SU-DHL-6 (cell line): ENCODE results near the gene AGTRAP.

ENCODE experiments used
- H2AFZ ChIP-seq: fragments of 200-600 bp; sonication (generic); 2 replicates; pipeline ENCODE4 v1.6.1; 2014; ENCODE audit warnings: low read depth, mild to moderate bottlenecking, moderate library complexity, mixed read lengths, antibody characterized with exemption, low read length; ENCODE audit not compliant: severe bottlenecking
- H3F3A ChIP-seq: fragments of 200-600 bp; shearing (Covaris generic); 2 replicates; pipeline ENCODE4 v1.6.0; 2016; ENCODE audit warnings: antibody characterized with exemption, mild to moderate bottlenecking; ENCODE audit not compliant: insufficient read depth
- H3K27ac ChIP-seq: fragments of 200-600 bp; sonication (generic); 2 replicates; pipeline ENCODE4 v1.5.1; 2016; ENCODE audit warnings: low read depth, mild to moderate bottlenecking, low read length, moderate library complexity, mixed read lengths
- H3K27me3 ChIP-seq: fragments of 200-600 bp; sonication (generic), shearing (Covaris generic); 2 replicates; pipeline ENCODE4 v1.6.0; 2014; ENCODE audit warnings: mild to moderate bottlenecking, low read length
- H3K36me3 ChIP-seq: fragments of 200-600 bp; sonication (generic); 2 replicates; pipeline ENCODE4 v1.6.1; 2014; ENCODE audit warnings: mild to moderate bottlenecking, low read length, mixed read lengths
- H3K4me2 ChIP-seq: fragments of 300-600, 200-600 bp; shearing (Covaris generic), sonication (generic); 2 replicates; pipeline ENCODE4 v1.6.0; 2014; ENCODE audit warnings: low read length, low read depth, mild to moderate bottlenecking; ENCODE audit not compliant: poor library complexity, severe bottlenecking
- H3K4me3 ChIP-seq: fragments of 200-600 bp; sonication (generic); 2 replicates; pipeline ENCODE4 v1.5.1; 2014; ENCODE audit warnings: antibody characterized with exemption, low read length, mild to moderate bottlenecking, mixed read lengths; ENCODE audit not compliant: insufficient read depth, poor library complexity, severe bottlenecking
- H3K79me2 ChIP-seq: fragments of 200-600 bp; sonication (generic); 2 replicates; pipeline ENCODE4 v1.6.1; 2014; ENCODE audit warnings: mild to moderate bottlenecking, low read length, moderate library complexity; ENCODE audit not compliant: insufficient read depth
- H3K9ac ChIP-seq: fragments of 200-600 bp; sonication (generic); 2 replicates; pipeline ENCODE4 v1.7.0; 2014; ENCODE audit warnings: mild to moderate bottlenecking, low read length
- H3K9me2 ChIP-seq: fragments of 200-600 bp; sonication (generic); replicated peaks from 2 replicates; pipeline ENCODE4 v1.6.1; 2014; ENCODE audit warnings: low read length; ENCODE audit not compliant: insufficient read depth
- H3K9me3 ChIP-seq: fragments of 200-600 bp; sonication (generic); 2 replicates; pipeline ENCODE4 v1.6.1; 2014; ENCODE audit warnings: low read length, mixed read lengths; ENCODE audit not compliant: insufficient read depth
- H4K20me1 ChIP-seq: fragments of 200-600 bp; sonication (generic); 2 replicates; pipeline ENCODE4 v1.6.1; 2014; ENCODE audit warnings: low read depth, mild to moderate bottlenecking, antibody characterized with exemption, low read length, moderate library complexity, mixed read lengths
- EZH2phosphoT487 ChIP-seq: fragments of 200-600 bp; sonication (generic), shearing (Covaris generic); conservative IDR thresholded peaks from 2 replicates; pipeline ENCODE4 v1.6.1; 2018; ENCODE audit warnings: mild to moderate bottlenecking, antibody characterized with exemption, low read length, moderate library complexity, mixed read lengths
- TF ChIP-seq, protein P1 (sequence below): fragments of 200-600 bp; sonication (generic); IDR thresholded peaks from one replicate; pipeline ENCODE4 v1.5.1; 2017; ENCODE audit warnings: antibody characterized with exemption, mild to moderate bottlenecking, low read length, moderate library complexity; ENCODE audit not compliant: insufficient read depth, poor library complexity, severe bottlenecking

The AGTRAP gene

DNA sequence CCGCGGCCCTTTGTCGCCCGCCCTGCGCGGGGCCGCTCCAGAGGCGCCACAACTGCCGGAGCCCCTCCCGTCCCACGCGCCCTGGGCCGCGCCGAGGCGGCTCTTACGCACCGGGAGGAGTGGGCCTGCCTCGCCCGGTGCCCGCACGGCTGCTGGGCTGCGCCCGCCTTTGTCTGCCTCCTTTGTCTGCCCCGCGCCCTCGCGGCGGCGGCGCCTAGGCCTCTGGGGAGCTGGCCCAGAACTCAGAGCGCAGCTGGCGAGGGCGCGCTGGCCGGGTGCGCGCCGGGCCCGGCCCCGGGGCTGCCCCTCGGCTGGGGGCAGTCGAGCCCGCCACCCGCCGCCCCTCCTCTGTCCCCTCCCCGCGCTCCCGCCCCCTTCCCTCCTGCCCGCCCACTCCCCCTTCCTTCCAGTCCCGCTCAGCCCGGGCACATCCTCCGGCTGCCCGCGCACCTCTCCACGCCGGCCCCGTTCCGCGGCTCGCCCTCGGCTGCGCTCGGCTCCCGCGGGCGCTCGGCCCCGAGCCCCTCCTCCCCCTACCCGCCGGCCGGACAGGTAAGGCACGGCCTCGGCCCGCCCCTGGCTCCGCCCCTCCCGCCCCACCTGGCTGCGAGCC is 44.5 kb upstream of the AGTRAP start, which contains the start of gene DRAXIN:
TSS of gene DRAXIN (plus strand) at position 409 of the 613 bp plus-strand sequence. CDS start 14,549 bp downstream, outside the sequence.
- TF ChIP-seq EZH2phosphoT487 = no peak
- TF ChIP-seq, protein P1, sequence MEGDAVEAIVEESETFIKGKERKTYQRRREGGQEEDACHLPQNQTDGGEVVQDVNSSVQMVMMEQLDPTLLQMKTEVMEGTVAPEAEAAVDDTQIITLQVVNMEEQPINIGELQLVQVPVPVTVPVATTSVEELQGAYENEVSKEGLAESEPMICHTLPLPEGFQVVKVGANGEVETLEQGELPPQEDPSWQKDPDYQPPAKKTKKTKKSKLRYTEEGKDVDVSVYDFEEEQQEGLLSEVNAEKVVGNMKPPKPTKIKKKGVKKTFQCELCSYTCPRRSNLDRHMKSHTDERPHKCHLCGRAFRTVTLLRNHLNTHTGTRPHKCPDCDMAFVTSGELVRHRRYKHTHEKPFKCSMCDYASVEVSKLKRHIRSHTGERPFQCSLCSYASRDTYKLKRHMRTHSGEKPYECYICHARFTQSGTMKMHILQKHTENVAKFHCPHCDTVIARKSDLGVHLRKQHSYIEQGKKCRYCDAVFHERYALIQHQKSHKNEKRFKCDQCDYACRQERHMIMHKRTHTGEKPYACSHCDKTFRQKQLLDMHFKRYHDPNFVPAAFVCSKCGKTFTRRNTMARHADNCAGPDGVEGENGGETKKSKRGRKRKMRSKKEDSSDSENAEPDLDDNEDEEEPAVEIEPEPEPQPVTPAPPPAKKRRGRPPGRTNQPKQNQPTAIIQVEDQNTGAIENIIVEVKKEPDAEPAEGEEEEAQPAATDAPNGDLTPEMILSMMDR = no peak
- no peak within 1 kb of the TSS for H3K27ac ChIP-seq
- H3K79me2 ChIP-seq = no peaks in the 10 kb centered on the region
- no peak within 1 kb of the TSS for H3K4me2 ChIP-seq
- no peaks in the 10 kb centered on the region for H3F3A ChIP-seq
- no peaks in the 10 kb centered on the region for H3K27me3 ChIP-seq
- no peak within 1 kb of the TSS for H3K9ac ChIP-seq
- H4K20me1 ChIP-seq = no peaks in the 10 kb centered on the region
- H3K4me3 ChIP-seq = no peak within 1 kb of the TSS
- H3K9me2 ChIP-seq = no peaks in the 10 kb centered on the region
- no peak within 1 kb of the TSS for H2AFZ ChIP-seq
- no peaks in the 10 kb centered on the region for H3K36me3 ChIP-seq
- H3K9me3 ChIP-seq = no peaks in the 10 kb centered on the region

GRCh38 chr1:11691928-11692711 is 43.8 kb upstream of the AGTRAP start:
- Histone ChIP-seq H3K79me2 (no peaks in the 10 kb centered on the region), H3K36me3 (no peaks in the 10 kb centered on the region)

DNA sequence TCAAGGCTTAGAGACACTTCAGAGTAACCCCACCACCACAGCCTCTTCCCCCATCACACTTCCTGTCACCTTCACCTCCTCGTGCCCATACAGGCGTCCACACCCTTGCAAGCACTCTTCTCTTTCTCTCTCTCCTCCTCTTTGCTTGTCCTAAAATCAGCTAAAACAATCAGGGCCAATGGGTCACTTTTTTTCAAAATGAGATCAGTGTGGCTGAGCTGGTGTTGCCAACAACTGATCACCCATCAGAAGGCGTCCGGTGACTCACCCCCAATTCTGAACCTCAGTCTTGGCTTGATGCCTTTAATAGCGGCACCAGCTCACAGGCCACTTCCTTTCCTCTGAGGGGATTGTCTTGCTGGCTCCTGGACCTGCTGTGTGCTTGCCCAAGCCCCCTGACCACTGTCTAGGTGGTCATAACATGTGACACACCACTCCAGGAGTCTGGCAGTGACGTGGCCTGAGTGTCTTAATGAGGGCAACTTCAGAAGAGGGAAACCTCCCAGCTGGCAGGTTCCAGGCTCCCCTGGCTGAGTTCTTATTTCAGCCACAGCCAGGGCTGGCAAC is 42.8 kb upstream of the AGTRAP start:
- Histone ChIP-seq H3K79me2 (no peaks in the 10 kb centered on the region), H3K9me3 (no peaks in the 10 kb centered on the region), H4K20me1 (no peaks in the 10 kb centered on the region), H3K27me3 (no peaks in the 10 kb centered on the region), H2AFZ (no peak overlapping the region), H3K9me2 (no peaks in the 10 kb centered on the region), H3K9ac (no peak overlapping the region), H3K27ac (no peak overlapping the region), H3K4me2 (no peak overlapping the region), H3K4me3 (no peak overlapping the region), H3K36me3 (no peaks in the 10 kb centered on the region), H3F3A (no peaks in the 10 kb centered on the region)
- no peak for TF ChIP-seq EZH2phosphoT487
- TF ChIP-seq, protein P1 = no peak

More at GRCh38 chr1:11691928-11692711, 43.8 kb upstream of the AGTRAP start:
- H3K27me3 ChIP-seq = no peaks in the 10 kb centered on the region
- TF ChIP-seq, protein P1 = no peak
- TF ChIP-seq EZH2phosphoT487 = no peak
- H3K9me3 ChIP-seq = no peaks in the 10 kb centered on the region
- no peak overlapping the region for H2AFZ ChIP-seq
- no peaks in the 10 kb centered on the region for H3F3A ChIP-seq
- no peaks in the 10 kb centered on the region for H4K20me1 ChIP-seq
- no peak overlapping the region for H3K4me2 ChIP-seq
- no peak overlapping the region for H3K27ac ChIP-seq
- no peaks in the 10 kb centered on the region for H3K9me2 ChIP-seq
- no peak overlapping the region for H3K4me3 ChIP-seq
- no peak overlapping the region for H3K9ac ChIP-seq
